SK-N-MC (cell line): ENCODE data around the gene ACVRL1.

Source experiments
- DNase-seq: peaks from one replicate; pipeline ENCODE4 v3.0.0-alpha.2; 2011; ENCODE audit warnings: low read depth, low spot score
- H3K27ac ChIP-seq: fragments of 200-600 bp; sonication (generic); 2 replicates; pipeline ENCODE4 v1.5.1; 2016; ENCODE audit warnings: mixed run types
- H3K36me3 ChIP-seq: fragments of 200-600 bp; sonication (generic); 2 replicates; pipeline ENCODE4 v1.6.1; 2017; ENCODE audit warnings: antibody characterized with exemption, low read length, mixed read lengths; ENCODE audit not compliant: insufficient read depth
- H3K4me3 ChIP-seq: fragments of 200-600 bp; sonication (generic); 2 replicates; pipeline ENCODE4 v1.5.1; 2016
- H3K9ac ChIP-seq: fragments of 200-600 bp; sonication (generic); 2 replicates; pipeline ENCODE4 v1.8.0; 2017; ENCODE audit warnings: mixed run types, mixed read lengths; ENCODE audit not compliant: insufficient read length
- H3K9me3 ChIP-seq: fragments of 200-600 bp; sonication (generic); 2 replicates; pipeline ENCODE4 v1.6.1; 2017; ENCODE audit warnings: low read depth, mild to moderate bottlenecking, antibody characterized with exemption, low read length, moderate library complexity, mixed read lengths
- EZH2 ChIP-seq: fragments of 200-600 bp; sonication (generic); IDR thresholded peaks from one replicate; pipeline ENCODE4 v1.6.1; 2017; ENCODE audit warnings: antibody characterized with exemption
- FOXP2 ChIP-seq: optimal IDR thresholded peaks from 2 replicates; pipeline ENCODE3; 2011; ENCODE audit warnings: mild to moderate bottlenecking, moderate library complexity; ENCODE audit not compliant: insufficient read depth; ENCODE audit errors: extremely low read length, control extremely low read depth
- POLR2AphosphoS5 ChIP-seq: IDR thresholded peaks from 2 replicates; pipeline ENCODE4 v1.6.1; 2012; ENCODE audit warnings: mild to moderate bottlenecking, low read depth, low read length, borderline replicate concordance

ACVRL1 gene

DNA sequence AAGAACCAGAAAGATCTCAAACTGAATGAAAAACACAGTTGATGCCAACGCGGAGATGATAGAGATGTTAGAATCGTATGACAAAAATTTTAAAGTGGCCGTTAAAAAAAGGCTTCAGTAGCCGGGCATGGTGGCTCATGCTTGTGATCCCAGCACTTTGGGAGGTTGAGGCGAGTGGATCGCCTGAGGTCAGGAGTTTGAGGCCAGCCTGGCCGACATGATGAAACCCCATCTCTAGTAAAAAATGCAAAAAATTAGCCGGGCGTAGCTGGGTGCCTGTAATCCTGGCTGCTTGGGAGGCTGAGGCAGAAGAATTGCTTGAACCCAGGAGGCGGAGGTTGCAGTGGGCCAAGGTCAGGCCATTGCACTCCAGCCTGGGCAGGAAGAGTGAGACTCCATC is 5.4 kb upstream of the ACVRL1 start:
- H3K9me3 ChIP-seq: no peaks in the 10 kb centered on the region
- no peaks in the 10 kb centered on the region for H3K36me3 ChIP-seq
- H3K4me3 ChIP-seq: no peak overlapping the region
- DNase-seq: no peak
- no peak overlapping the region for H3K27ac ChIP-seq
- TF ChIP-seq FOXP2: no peak
- TF ChIP-seq EZH2: no peak
- no peak for TF ChIP-seq POLR2AphosphoS5
- no peak overlapping the region for H3K9ac ChIP-seq

- TF ChIP-seq FOXP2: no peak
- TF ChIP-seq POLR2AphosphoS5: no peak
- no peak for TF ChIP-seq EZH2
- no peaks in the 10 kb centered on the region for H3K36me3 ChIP-seq
- no peak overlapping the region for H3K9ac ChIP-seq
- no peak overlapping the region for H3K4me3 ChIP-seq
- no peak for DNase-seq
- H3K27ac ChIP-seq: no peak overlapping the region
- H3K9me3 ChIP-seq: no peaks in the 10 kb centered on the region
Observed at GRCh38 chr12:51904951-51905470, 2.3 kb upstream of the ACVRL1 start.

GRCh38 chr12:51905471-51906429 is 1.6 kb upstream of the ACVRL1 start:
- H3K27ac ChIP-seq: no peak overlapping the region
- no peak overlapping the region for H3K9ac ChIP-seq
- H3K9me3 ChIP-seq: no peaks in the 10 kb centered on the region
- no peak overlapping the region for H3K4me3 ChIP-seq
- H3K36me3 ChIP-seq: no peaks in the 10 kb centered on the region
- TF ChIP-seq POLR2AphosphoS5: no peak
- TF ChIP-seq EZH2: no peak
- TF ChIP-seq FOXP2: no peak
- DNase-seq: no peak

DNA sequence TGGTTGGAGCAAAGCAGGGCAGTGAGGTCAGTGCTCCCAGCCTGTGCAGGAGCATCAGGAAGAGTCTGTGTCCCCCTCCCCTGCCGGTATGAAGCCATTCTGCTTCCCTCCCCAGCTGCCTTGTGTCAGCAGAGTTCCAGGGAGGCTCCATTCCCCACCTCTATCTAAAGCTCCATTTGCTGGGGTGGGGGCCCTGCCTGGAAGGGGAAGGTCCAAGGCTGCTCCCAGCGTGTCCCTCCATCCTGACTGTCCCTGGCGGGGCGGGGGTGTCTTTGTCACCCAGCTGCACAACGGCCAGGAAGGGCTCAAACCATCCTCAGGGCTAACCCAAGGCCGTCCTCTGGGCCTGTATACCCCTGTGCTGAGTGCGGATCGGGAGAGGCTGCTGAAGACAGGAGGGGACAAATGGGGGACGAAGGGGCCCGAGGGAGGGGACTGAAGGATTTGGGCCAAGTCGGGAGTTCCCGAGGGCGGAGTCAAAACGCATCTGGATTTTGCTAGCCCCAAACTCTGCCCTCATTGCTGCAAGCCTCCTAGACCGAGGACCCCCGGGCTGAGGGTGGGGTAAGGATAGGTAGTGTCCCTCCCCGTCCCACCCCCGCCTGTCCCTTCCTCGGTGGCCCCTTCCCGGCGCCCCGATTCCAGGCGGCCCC is 748 bp upstream of the ACVRL1 start:
- no peaks in the 10 kb centered on the region for H3K36me3 ChIP-seq
- no peak overlapping the region for H3K27ac ChIP-seq
- DNase-seq: no peak
- no peak for TF ChIP-seq EZH2
- TF ChIP-seq FOXP2: no peak
- no peak for TF ChIP-seq POLR2AphosphoS5
- no peaks in the 10 kb centered on the region for H3K9me3 ChIP-seq
- no peak overlapping the region for H3K4me3 ChIP-seq
- H3K9ac ChIP-seq: no peak overlapping the region

DNA sequence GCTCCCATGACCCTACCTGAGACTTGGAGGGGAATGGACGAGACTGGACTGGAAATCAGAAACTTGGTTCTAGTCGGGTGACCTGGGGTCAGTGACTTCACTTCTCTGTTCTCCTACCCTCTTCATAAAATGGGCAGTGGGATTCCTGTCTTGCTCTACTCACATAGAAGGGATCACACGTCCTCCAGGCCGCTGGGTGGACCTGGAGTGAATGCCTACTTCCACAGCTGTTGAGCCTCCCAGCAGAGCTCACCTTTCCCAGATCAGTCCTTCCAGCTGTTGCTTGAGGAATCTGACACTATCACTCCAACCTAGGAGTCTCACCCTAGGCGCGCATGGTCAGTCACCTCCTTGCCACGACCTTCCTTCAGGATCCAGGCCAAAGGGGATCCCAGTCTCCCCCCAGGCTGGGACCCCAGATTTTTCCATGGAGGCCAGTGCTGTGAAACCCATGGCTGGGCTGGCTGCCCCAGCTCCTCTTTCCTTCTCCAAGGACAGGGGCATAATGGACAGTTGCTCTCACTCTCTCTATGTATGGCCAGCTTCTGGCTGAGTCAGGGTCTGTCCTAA is 637 bp downstream of the ACVRL1 start:
- TF ChIP-seq EZH2: no peak
- TF ChIP-seq FOXP2: no peak
- TF ChIP-seq POLR2AphosphoS5: no peak
- DNase-seq: no peak
- no peaks in the 10 kb centered on the region for H3K9me3 ChIP-seq
- H3K9ac ChIP-seq: no peak overlapping the region
- H3K4me3 ChIP-seq: no peak overlapping the region
- no peaks in the 10 kb centered on the region for H3K36me3 ChIP-seq
- no peak overlapping the region for H3K27ac ChIP-seq

GRCh38 chr12:51908876-51909592 is 1.7 kb downstream of the ACVRL1 start:
- H3K9me3 ChIP-seq: no peaks in the 10 kb centered on the region
- no peak for TF ChIP-seq POLR2AphosphoS5
- no peak for TF ChIP-seq FOXP2
- no peak for TF ChIP-seq EZH2
- DNase-seq: no peak

GRCh38 chr12:51910168-51910567 is 2.9 kb downstream of the ACVRL1 start:
- H3K4me3 ChIP-seq: no peak overlapping the region
- H3K9me3 ChIP-seq: no peaks in the 10 kb centered on the region
- no peak overlapping the region for H3K27ac ChIP-seq
- no peak for DNase-seq
- no peaks in the 10 kb centered on the region for H3K36me3 ChIP-seq
- H3K9ac ChIP-seq: no peak overlapping the region
- TF ChIP-seq EZH2 (no peak), FOXP2 (no peak), POLR2AphosphoS5 (no peak)

More at GRCh38 chr12:51908876-51909592, 1.7 kb downstream of the ACVRL1 start:
- H3K36me3 ChIP-seq: no peaks in the 10 kb centered on the region
- H3K9ac ChIP-seq: no peak overlapping the region
- no peak overlapping the region for H3K4me3 ChIP-seq
- H3K27ac ChIP-seq: no peak overlapping the region
